DND-41 (cell line): Measurements from ENCODE around the gene PTPRN2.

Source experiments
- CTCF ChIP-seq: IDR thresholded peaks from 2 replicates; pipeline ENCODE4 v1.5.1; 2012; ENCODE audit warnings: borderline replicate concordance, low read length, moderate library complexity, mild to moderate bottlenecking; ENCODE audit not compliant: poor library complexity, severe bottlenecking; ENCODE audit errors: extremely low read depth
- EZH2 ChIP-seq: IDR thresholded peaks from 3 replicates; pipeline ENCODE4 v1.6.1; 2012; ENCODE audit warnings: borderline replicate concordance, low read depth, mild to moderate bottlenecking, moderate library complexity, low read length, inconsistent platforms; ENCODE audit not compliant: severe bottlenecking

- TF ChIP-seq CTCF (no peak), EZH2 (no peak)
Measured at GRCh38 chr7:157952050-157952667, 635.5 kb downstream of the PTPRN2 start.
